Activated CD4-positive, alpha-beta T cell treated with anti-CD3 and anti-CD28 coated beads for 24 hours (primary cell): ENCODE data around the gene TAGLN2.

ENCODE experiments used
- DNase-seq, 2 donors: peaks; one replicate each; pipeline ENCODE4 v3.0.0-alpha.2; 2020; ENCODE audit warnings: low read depth in 2 of 2

The TAGLN2 gene

GRCh38 chr1:159873530-159874143, 51.7 kb downstream of the TAGLN2 start:
- DNase-seq = no peak

- DNase-seq = no peak
These were observed 52.4 kb downstream of the TAGLN2 start for GRCh38 chr1:159872891-159873290.

GRCh38 chr1:159870704-159871103, 54.6 kb downstream of the TAGLN2 start:
- DNase-seq = no peak

- DNase-seq = no peak
These were observed 55.7 kb downstream of the TAGLN2 start for GRCh38 chr1:159869607-159870006.

- DNase-seq = no peak
These were observed 56.1 kb downstream of the TAGLN2 start for GRCh38 chr1:159869173-159869572.

GRCh38 chr1:159868766-159869165, 56.5 kb downstream of the TAGLN2 start:
- no peak for DNase-seq
